Stimulated activated CD4-positive, alpha-beta T cell treated with anti-CD3 and anti-CD28 coated beads, Interleukin-2, amount 100 ng/mL, for 48 hours (primary cell): Measurements from ENCODE around the gene RGS9.
"Not testable (repeated sequence)": the region's sequence is repeated elsewhere in the genome, so short reads cannot be mapped to it uniquely, and the experiment has no call there.

Experiments used
- DNase-seq, 2 donors: peaks; one replicate each; pipeline ENCODE4 v3.0.0-alpha.2; 2020

Gene RGS9

GRCh38 chr17:65116515-65116914 is 20.7 kb upstream of the RGS9 start:
- not testable (repeated sequence) for DNase-seq

GRCh38 chr17:65117384-65118035 is 19.7 kb upstream of the RGS9 start:
- DNase-seq: no peak

DNA sequence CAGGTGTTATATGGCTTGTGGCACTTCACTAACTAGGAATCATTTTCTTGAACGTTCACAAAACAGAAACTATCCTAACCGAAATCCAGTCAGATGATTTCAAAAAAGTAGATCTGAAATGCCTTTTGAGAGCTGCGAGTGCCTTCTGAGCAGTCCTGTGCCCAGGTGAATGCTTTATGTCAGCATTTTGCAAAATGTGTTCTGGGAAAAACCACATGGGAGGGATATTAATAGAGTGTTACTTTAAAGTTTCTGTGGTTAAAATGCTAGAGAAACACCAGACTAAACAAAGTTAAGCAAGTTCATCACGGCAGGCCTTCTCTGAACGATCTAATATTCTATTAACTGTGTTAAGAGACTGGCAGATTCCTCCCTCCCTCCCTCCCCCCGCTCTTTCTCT is 15.8 kb upstream of the RGS9 start:
- DNase-seq: no peak

- peak; percentile 23 to 24 for DNase-seq
Measured at GRCh38 chr17:65121916-65122806, 15.0 kb upstream of the RGS9 start.

DNA sequence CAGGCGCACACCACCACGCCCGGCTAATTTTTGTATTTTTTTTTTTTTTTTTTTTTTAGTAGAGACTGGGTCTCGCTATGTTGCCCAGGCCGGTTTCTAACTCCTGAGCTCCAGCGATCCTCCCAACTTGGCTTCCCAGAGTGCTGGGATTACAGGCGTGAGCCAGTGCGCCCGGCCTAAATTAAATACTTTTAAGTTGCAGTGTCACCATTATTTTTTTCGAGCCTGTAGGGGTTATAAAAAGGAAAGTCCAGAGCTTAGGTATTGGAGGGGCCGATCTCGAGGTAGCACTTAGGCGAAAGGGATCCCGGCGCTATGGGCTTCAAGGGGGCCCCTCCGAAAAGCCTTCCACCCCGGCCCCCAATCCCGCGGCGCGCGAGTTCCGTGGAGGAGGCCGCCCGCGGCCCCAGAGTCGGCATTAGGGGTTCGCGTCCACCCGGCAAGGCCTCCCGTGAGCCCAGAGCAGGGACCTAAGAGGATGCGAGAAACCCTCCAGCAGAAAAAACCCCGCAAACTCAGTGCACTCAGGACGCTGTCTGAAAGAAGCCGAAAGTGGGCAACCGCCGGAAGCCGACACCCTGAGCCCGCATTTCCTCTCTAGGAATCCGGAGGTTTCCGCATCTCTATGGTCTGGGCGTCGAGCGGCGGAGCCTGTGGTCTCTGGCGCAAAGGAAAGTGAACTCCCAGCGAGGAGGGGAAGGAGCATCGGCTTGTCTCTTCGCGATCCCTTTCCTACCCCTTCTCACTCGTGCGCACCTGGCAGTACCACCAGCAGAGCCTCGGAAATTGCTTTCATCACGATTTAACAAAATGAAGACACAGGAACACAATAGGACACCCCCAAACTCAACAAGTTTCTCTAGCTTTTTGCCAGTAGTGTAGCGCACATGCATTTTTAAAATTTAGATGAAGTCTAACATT is 14.1 kb upstream of the RGS9 start:
- peak; percentile 70 to 72 for DNase-seq

- no peak for DNase-seq
Measured at GRCh38 chr17:65123757-65124675, 13.2 kb upstream of the RGS9 start.

DNA sequence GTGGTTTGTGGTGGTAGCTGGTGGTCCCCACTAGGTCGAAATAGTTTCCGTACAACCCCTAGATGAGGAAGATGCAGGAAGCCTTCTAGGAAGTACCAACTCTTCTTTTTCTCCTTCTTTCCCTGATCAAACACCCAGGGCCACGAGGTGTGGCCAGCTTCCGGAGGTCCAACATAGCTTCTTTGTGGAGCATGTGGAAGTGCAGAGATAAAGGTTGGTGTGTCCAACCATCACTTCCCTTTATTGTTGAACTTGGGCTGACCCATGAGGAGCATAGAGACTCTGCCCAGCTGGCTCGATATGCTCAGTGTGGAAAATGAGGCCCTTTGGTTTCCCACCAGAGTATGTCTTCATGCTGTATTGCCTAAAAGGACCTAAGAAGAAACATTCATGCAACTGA is 6.3 kb upstream of the RGS9 start:
- no peak for DNase-seq

DNA sequence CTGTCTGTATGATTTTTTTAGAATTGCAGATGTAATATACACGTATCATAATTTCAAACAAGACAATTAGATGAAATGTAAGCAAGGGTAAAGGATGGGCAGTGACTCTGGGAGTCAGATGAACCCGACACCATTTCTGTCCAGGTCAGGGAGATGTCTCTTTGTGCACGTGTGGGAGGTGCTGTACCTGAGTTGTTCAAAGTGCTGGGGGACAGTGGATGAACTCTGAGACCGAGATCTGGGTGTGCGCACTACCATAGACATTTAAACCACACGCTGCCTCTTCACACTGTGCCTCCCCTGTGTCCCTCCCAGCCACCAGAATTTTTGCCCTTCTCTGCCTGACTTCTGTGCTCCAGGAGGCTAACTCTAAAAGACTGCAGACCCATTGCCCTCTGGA is 5.9 kb upstream of the RGS9 start:
- DNase-seq: no peak

- DNase-seq: no peak
Measured at GRCh38 chr17:65131946-65132345, 5.2 kb upstream of the RGS9 start.

DNA sequence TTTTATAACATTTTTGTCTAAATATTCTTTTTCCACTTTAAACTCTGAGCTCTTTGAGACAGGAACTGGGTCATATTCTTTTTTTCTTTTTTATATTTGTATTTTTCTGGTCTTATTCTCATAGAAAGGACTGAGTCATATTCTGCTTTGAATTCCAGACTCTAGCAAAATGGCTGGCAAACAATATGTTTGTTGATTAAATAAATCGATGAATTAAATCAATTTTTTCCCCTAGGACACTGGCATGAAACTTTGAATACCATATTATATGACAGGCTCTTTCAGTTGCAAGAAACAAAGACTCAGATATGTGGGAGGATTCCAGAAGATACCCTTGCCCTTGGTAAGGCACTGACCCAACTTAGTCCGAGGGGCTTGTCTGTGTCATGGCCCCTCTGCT is 3.1 kb upstream of the RGS9 start:
- no peak for DNase-seq

- DNase-seq: no peak
Measured at GRCh38 chr17:65139101-65139764, 2.1 kb downstream of the RGS9 start.

DNA sequence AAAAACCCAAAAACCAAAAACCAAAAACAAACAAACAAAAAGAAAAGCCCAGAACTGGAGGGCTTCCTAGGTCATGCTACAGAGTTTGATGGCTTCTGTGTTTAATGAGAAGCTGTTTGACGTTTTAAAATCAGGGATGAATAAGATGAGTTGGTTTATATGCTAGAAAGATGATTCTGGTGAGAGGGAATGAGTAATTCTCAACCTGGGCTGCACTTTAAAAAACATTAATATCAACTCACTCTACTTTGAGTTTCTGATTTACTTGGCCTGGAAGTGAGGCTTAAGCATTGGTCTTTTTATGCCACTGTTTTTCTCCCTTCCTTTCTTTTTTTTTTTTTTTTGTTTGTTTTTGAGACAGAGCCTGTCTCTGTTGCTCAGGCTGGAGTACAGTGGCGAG is 5.1 kb downstream of the RGS9 start:
- DNase-seq: no peak

DNA sequence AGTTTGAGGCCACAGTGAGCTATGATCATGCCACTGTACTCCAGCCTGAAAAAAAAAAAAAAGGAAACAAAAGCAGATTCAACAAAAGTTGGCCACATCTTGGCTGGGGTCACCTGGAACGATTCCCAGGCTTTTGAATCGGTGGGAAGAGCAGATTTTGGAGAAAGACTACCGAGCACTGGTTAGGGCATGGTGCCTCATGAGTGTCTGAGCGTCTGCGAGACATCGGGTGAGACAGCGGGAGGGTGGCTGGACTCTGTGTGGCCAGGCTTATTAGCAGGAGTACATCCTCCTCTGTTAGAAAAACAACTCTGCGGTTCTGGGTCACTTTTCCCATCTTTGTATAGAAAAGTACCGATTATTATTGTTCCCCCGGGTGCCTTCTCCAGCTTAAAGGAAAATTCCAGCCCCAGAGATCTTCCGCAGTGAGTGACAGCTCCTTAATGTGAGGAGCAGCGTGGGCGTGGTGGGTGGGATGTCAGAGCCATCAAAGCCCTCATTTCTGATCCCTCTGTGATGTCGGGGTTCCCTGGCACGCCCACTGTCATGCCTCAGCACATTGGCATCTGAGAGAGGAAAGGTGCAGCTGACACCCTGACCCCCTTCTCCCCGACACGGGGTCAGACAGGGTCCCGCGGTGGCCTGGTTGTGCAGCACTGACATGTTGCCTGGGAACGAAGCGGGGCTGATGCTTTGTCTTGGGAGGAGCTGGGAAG is 6.9 kb downstream of the RGS9 start:
- DNase-seq: no peak

- no peak for DNase-seq
Measured at GRCh38 chr17:65145743-65146142, 8.6 kb downstream of the RGS9 start.

DNA sequence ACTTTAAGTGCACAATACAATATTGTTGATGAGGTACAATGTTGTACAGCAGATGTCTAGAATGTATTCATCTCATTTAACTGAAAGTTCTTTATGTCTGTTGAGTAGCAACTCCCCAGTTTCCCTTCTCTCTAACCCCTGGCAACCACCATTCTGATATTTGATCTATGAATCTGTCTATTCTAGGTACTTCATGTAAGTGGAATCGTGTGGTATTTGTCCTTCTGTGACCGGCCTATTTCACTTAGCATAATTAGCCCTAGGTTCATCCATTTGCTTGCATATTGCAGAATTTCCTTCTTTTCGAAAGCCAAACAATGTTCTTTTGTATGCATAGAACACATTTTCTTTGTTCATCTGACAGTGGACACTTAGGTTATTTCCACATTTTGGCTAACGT is 10.8 kb downstream of the RGS9 start:
- no peak for DNase-seq

- no peak for DNase-seq
Measured at GRCh38 chr17:65154770-65155589, 17.8 kb downstream of the RGS9 start.

GRCh38 chr17:65155622-65156021 is 18.5 kb downstream of the RGS9 start:
- DNase-seq: no peak

DNA sequence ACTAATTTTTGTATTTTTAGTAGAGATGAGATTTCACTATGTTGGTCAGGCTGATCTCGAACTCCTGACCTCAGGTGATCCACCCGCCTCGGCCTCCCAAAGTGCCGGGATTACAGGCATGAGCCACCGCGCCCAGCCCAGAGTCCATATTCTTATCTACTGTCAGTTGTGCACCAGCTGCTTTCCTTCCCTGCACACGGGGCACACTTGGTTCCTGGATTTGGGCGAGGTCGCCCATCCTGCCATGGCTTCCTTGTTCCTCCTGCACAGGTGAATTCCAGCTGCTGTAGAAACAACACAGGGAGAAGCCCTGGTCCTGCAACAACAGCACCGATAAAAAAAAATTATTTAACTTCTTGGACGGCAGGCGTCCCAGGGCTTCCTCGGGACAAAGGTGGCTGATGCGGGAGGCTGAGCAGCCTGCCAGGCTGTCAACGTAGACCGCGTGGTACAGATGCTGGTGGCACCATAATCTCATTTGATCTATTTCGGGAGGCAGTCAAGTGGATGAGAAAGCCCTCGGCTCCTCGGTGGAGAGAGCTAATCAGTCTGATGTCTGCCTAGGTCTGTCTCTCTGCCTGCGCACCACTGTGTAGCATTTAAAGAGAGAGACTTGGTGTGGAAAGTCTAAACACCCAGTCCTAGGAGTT is 19.1 kb downstream of the RGS9 start:
- DNase-seq: no peak

DNA sequence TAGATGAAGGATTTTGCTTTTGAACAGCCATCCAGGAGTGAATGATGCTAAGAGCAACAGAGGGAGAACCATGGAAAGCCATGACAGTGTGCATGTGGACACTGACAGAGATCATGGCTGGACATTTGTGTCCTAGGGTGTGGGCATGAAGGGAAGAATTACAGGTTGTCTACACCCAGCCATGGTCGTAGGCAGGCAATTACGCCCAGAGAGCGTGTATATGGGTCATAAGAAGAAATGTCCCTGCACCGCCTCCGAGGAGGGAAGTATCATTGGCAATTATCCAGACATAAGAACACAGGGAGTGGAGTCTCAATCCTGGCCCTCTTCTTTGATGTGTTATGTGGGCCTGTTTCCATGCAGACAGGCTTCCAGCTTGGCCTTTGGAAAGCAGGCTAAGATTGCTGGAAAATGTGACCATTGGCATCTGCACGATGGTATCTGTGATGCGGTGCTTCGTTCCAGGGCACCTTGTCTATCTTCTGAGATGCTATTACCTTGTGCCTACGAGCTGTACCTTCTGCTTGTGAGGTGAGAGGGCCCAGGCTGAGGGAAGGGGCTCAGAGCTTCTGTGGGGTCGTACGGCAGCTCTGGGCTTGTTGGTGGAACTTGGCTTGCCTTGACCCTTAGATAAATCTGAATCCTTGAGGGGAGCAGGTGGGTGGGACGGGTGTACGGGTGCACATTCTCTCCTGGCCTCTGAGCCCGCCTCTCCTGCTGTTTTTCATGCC is 19.8 kb downstream of the RGS9 start:
- no peak for DNase-seq
